ENCODE measurements around the gene ZP4.
"Not testable (repeated sequence)": the region's sequence is repeated elsewhere in the genome, so short reads cannot be mapped to it uniquely, and the experiment has no call there.

The ZP4 gene

DNA sequence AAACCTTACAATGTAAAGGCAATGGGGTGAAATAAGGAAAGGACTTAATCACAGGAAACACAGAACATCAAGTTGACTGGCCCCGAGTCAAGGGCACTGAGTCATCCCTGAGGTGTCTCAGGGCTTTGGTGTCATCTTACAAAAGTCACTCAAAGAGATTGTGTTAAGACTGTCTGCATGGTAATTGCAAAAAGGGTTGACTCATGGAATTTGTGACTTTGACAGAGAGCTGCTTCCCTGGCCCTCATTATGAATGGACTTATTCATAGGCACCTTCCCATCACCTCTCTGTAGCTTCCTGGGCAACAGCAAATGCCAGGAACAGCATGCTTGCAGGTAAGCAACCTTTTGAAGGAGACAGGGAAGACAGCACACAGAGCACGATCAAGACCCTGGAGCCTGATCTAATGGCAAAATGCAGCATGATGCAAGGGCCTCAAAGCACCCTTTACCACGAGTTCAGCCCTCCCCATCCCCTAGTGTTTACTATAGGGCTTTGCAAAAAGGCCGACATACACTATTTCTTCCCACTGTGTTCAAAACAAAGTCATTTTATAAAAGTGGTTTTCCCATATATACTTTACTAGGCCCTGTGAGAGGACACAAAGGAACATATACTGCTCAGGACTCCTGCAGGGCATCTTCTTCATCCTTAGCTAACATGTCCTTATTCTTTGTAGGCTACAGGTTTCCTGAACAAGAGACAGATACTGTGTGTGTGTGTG lies 17.1 kb downstream of the ZP4 start:
- no peak for DNase-seq

GRCh38 chr1:237868817-237869600 lies 21.7 kb downstream of the ZP4 start:
- DNase-seq: no peak

GRCh38 chr1:237867380-237867888 lies 23.3 kb downstream of the ZP4 start:
- no peak for DNase-seq

GRCh38 chr1:237864338-237865244 lies 26.1 kb downstream of the ZP4 start:
- no peak for DNase-seq

- DNase-seq: no peak
Measured at GRCh38 chr1:237863234-237863633, 27.5 kb downstream of the ZP4 start.

- no peak for DNase-seq
Measured at GRCh38 chr1:237861944-237862343, 28.8 kb downstream of the ZP4 start.

DNA sequence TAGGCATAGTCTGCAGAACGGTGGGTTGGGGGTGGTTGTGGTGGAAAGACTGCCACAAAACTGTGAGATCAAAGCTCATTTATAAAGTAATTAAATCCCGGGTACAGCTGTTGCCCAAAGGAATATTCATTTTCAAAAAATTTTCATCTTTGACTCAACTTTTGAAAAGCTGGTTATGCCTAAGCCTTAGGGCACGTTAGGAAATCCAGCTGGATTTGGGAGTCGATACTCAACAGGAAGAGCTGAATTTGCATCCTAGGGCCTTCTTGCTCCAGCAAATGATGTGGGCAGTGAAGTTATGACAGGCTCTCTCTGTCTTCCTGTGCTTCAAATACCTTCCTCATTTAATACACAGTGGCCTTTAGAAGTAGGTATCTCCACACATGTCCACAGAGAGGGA lies 31.7 kb downstream of the ZP4 start:
- no peak for DNase-seq

- DNase-seq: no peak
Measured at GRCh38 chr1:237857455-237857854, 33.3 kb downstream of the ZP4 start.

- no peak for DNase-seq
Measured at GRCh38 chr1:237852342-237852741, 38.4 kb downstream of the ZP4 start.

- no peak for DNase-seq
Measured at GRCh38 chr1:237851210-237851845, 39.4 kb downstream of the ZP4 start.

- DNase-seq: not testable (repeated sequence)
Measured at GRCh38 chr1:237843516-237843915, 47.2 kb downstream of the ZP4 start.

- no peak for DNase-seq
Measured at GRCh38 chr1:237841485-237841884, 49.2 kb downstream of the ZP4 start.

DNA sequence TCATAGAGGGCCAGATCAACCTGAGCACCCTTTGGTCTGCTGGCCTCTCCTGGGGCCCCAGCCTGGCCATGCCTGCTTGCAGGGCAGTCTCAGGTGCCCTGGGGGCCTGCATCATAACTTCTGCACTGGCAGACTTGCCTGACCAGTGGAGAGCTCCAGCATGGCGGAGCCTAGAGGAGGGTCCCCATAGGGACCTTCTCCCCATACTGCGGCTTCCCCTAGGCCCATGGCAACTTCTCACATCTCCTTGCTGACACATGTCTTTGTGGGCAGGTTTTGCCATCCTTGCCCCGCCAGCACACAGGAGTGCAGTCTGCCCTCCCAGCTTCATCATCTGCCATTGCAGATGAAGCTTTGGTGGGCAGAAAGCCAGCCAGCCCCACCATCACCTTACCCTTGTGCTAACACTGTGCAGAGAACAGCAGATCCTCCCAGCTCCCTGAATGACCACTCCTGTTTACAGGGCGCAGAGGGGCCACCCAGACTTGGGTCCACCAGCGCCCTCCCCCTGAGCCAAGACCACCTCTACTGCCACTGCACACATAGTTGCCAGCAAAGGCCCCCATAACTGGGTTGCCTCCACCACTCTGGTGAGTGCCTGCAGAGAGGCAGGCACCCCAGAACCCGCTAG lies 51.7 kb downstream of the ZP4 start:
- DNase-seq: no peak

GRCh38 chr1:237838320-237838719 lies 52.4 kb downstream of the ZP4 start:
- DNase-seq: no peak

GRCh38 chr1:237834461-237834860 lies 56.3 kb downstream of the ZP4 start:
- no peak for DNase-seq

- no peak for DNase-seq
Measured at GRCh38 chr1:237834048-237834447, 56.7 kb downstream of the ZP4 start.

DNA sequence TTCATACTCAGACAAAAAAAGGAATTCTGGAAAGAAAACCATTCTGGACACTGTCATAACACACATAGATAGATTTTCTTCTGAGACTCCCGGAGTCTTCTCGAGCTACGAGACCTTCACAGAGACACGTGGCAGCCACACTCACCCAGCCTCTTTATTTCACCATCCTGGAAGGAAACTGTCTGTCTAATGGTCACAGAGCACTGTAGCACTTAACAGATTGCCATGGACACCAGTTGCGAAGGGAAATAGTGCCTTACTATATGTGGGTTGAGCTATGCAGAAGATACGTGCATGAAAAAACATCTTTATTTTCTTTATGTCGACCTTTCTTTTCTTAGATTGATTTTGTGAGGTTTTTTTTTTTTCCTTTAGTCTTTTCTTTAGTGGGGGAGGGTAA lies 57.9 kb downstream of the ZP4 start:
- no peak for DNase-seq

Measured in stimulated activated CD4-positive, alpha-beta T cell treated with anti-CD3 and anti-CD28 coated beads, Interleukin-4, amount 100 ng/mL, for 4 hours (primary cell).